Upper lobe of left lung (tissue), 6 donors: ENCODE results near the gene DMXL2. TPM values are rescaled to one million over a fixed set of nuclear protein-coding genes. Genes with fewer than 3 reads are reported as not detected.

Experiments used
- ATAC-seq, 2 donors: fragments of 200-7000 bp; cut with Tn5 transposase; one replicate each; pipeline ENCODE4 v1.9.1; 2022; ENCODE audit warnings: mild to moderate bottlenecking in 2 of 2, moderate library complexity in 2 of 2; ENCODE audit not compliant: low FRiP score in 2 of 2
- DNase-seq, 2 donors: peaks; one replicate each; pipeline ENCODE4 v3.0.0-alpha.2; 2019 to 2020
- H3K27ac ChIP-seq, 4 donors: fragments of 200-600 bp; sonication (generic); one replicate each; pipeline ENCODE4 v1.5.1; 2016 to 2019
- H3K27me3 ChIP-seq, 4 donors: fragments of 200-600 bp; sonication (generic); one replicate each; pipeline ENCODE4 v1.5.1; 2017 to 2019
- H3K36me3 ChIP-seq, 4 donors: fragments of 200-600 bp; sonication (generic); one replicate each; pipeline ENCODE4 v1.5.1; 2016 to 2019
- H3K4me1 ChIP-seq, 4 donors: fragments of 200-600 bp; sonication (generic); one replicate each; pipeline ENCODE4 v1.5.1; 2018 to 2019
- H3K4me3 ChIP-seq, 4 donors: fragments of 200-600 bp; sonication (generic); one replicate each; pipeline ENCODE4 v1.5.1; 2017 to 2019; ENCODE audit warnings: mild to moderate bottlenecking in 2 of 4, moderate library complexity in 1 of 4
- H3K9me3 ChIP-seq, 4 donors: fragments of 200-600 bp; sonication (generic); one replicate each; pipeline ENCODE4 v1.5.1; 2018 to 2019
- CTCF ChIP-seq, 6 experiments: fragments of 450-650 bp in 4 of 6; fragments of 200-600 bp in 2 of 6; sonication (generic) in 2 of 6; IDR thresholded peaks; one replicate each; pipeline ENCODE4 v1.5.1; 2016 to 2019; ENCODE audit warnings: antibody characterized with exemption in 6 of 6
- EP300 ChIP-seq, 4 donors: sonication (generic); formaldehyde crosslinking; IDR thresholded peaks; one replicate each; pipeline ENCODE4 v1.5.1; 2017; ENCODE audit warnings: antibody characterized with exemption in 4 of 4, control low read depth in 2 of 4
- POLR2A ChIP-seq, 4 donors: fragments of 450-650 bp; IDR thresholded peaks; one replicate each; pipeline ENCODE4 v1.5.1; 2016 to 2017; ENCODE audit warnings: antibody characterized with exemption in 4 of 4, mild to moderate bottlenecking in 2 of 4
- POLR2AphosphoS5 ChIP-seq, 2 donors: sonication (generic); formaldehyde crosslinking; IDR thresholded peaks; one replicate each; pipeline ENCODE4 v1.5.1; 2017; ENCODE audit warnings: antibody characterized with exemption in 2 of 2
- WGBS, 2 donors: methylation state at CpG; one replicate each; pipeline ENCODE4 v1.1.5; 2017 to 2018; 5-methylcytosine and 5-hydroxymethylcytosine counted together
- total RNA-seq, 6 donors: library from RNA; depleted of rRNA in 4 of 6; stranded (reverse); fragments of >200 nt in 4 of 6; gene quantifications; one replicate each; pipeline versions ENCODE4 v1.1.0 to v1.2.1, GENCODE V29; 2016 to 2021
- donor health status: DM: no; HTN: no; CAD: no; lungs with moderate emphysema.
- donor health status: DM: no; HTN: yes; CAD: no; lungs with severe emphysema.

The DMXL2 gene
- total RNA-seq, 6 donors from 2014 or later: 39.8 to 140 (median 58.1) TPM

- TF ChIP-seq CTCF (IDR thresholded peaks at IDR 0.05) (no peak), POLR2AphosphoS5 (IDR thresholded peaks at IDR 0.05) (no peak), POLR2A (IDR thresholded peaks at IDR 0.05) (no peak), EP300 (IDR thresholded peaks at IDR 0.05) (no peak)
- Histone ChIP-seq H3K27me3 (no peaks in the 10 kb centered on the region), H3K27ac (no peak overlapping the region), H3K4me3 (no peak overlapping the region), H3K9me3 (no peaks in the 10 kb centered on the region), H3K4me1 (peaks cover 0 to 4% (median 2%) of the 10 kb centered on the region in 4 donors), H3K36me3 (no peaks in the 10 kb centered on the region)
- ATAC-seq: no peak
- WGBS, 2 donors: 83 to 90% methylated on average over 9 of the region's 9 CpGs
- no peak for DNase-seq
Measured at GRCh38 chr15:51403946-51404695, 218.4 kb downstream of the DMXL2 start.

- H3K27me3 ChIP-seq: no peaks in the 10 kb centered on the region
- H3K4me1 ChIP-seq: peaks cover 0 to 4% (median 2%) of the 10 kb centered on the region in 4 donors
- no peaks in the 10 kb centered on the region for H3K9me3 ChIP-seq
- 73 to 81% methylated on average over 8 of the region's 8 CpGs for WGBS, 2 donors
- ATAC-seq (peak in 1 of 2 donors; percentile 42), DNase-seq (no peak)
- no peaks in the 10 kb centered on the region for H3K36me3 ChIP-seq
- TF ChIP-seq CTCF (IDR thresholded peaks at IDR 0.05) (peak in 2 of 6 experiments; percentile 16 to 34), EP300 (IDR thresholded peaks at IDR 0.05) (no peak), POLR2AphosphoS5 (IDR thresholded peaks at IDR 0.05) (no peak), POLR2A (IDR thresholded peaks at IDR 0.05) (no peak)
- no peak overlapping the region for H3K27ac ChIP-seq
- no peak overlapping the region for H3K4me3 ChIP-seq
Measured at GRCh38 chr15:51403072-51403878, 219.3 kb downstream of the DMXL2 start.

- WGBS, 2 donors: 59 to 78% methylated on average over 5 to 10 of the region's 12 CpGs
- Histone ChIP-seq H3K4me1 (peaks cover 0 to 4% (median 2%) of the 10 kb centered on the region in 4 donors), H3K27ac (no peak overlapping the region), H3K4me3 (no peak overlapping the region), H3K27me3 (no peaks in the 10 kb centered on the region), H3K9me3 (no peaks in the 10 kb centered on the region), H3K36me3 (no peaks in the 10 kb centered on the region)
- ATAC-seq (peak in 1 of 2 donors; percentile 61), DNase-seq (peak in 1 of 2 donors; percentile 47)
- TF ChIP-seq EP300 (IDR thresholded peaks at IDR 0.05) (no peak), CTCF (IDR thresholded peaks at IDR 0.05) (peak in 5 of 6 experiments; percentile 8 to 31 (median 28))
Measured at GRCh38 chr15:51401872-51402517, 220.6 kb downstream of the DMXL2 start.

GRCh38 chr15:51401051-51401780 is 221.4 kb downstream of the DMXL2 start:
- DNase-seq (peak in 1 of 2 donors; percentile 40), ATAC-seq (peak in 1 of 2 donors; percentile 47)
- Histone ChIP-seq H3K4me1 (peaks cover 0 to 4% (median 2%) of the 10 kb centered on the region in 4 donors), H3K36me3 (no peaks in the 10 kb centered on the region), H3K27ac (no peak overlapping the region), H3K27me3 (no peaks in the 10 kb centered on the region), H3K4me3 (no peak overlapping the region), H3K9me3 (no peaks in the 10 kb centered on the region)
- 62 to 75% methylated on average over 7 of the region's 7 CpGs for WGBS, 2 donors
- TF ChIP-seq POLR2A (IDR thresholded peaks at IDR 0.05) (no peak), EP300 (IDR thresholded peaks at IDR 0.05) (no peak), POLR2AphosphoS5 (IDR thresholded peaks at IDR 0.05) (no peak)
